GM18526 (cell line): ENCODE results near the gene TNFAIP2.

Source experiments
- POLR2A ChIP-seq: IDR thresholded peaks from 3 replicates; pipeline ENCODE4 v1.6.1; 2011; ENCODE audit not compliant: insufficient read length; ENCODE audit errors: extremely low read depth

The TNFAIP2 gene

DNA sequence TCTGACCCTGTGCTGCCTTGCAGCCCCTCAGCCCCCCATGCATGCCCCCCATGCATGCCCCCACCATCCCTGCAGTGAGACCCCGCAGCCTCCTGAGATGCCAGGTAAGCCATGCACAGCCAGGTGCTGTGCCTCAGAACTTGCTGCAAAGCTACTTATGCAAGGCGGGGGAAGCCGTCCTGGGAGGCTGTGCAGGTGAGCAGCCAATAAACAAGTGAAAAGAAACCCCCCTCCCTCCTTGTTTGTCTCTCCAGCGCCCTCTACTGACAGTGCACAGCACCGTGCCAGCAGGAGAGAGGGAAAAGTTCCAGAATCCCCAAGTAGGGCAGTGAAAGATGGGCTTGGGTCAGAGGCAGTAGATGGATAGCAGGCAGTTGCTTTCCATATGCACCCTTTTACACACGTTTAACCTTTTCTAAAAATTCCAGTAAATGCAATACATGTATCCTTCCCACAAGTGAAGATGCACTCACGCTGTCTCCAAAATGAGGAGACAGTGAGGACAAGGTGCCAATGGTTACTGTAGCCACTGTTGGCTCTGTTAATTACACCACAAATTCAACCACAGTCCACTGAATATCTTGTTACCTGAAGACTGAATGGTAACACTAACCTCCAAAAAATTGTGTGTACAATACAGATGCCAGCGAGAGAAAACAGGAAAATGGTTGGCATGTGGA lies 18.0 kb downstream of the TNFAIP2 start:
- TF ChIP-seq POLR2A = no peak

DNA sequence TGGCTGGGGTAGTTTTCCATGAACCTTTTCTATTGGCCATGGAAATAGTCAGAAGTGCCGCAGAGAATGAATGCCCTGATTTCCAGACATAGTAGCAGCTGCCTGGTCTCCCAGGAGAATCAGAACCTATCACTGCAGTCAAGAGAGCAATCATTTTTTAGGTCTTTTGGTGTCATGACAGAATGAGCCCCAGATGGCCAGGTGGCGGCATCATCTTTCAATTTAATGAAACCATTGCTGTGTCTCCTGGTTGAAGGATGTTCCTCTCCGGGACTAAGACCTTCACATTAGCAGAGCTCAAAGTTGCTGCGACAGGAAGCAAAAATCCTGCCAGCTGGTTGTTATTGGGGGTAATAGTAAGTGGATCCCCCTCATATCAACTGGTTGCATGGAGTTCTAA lies 18.8 kb downstream of the TNFAIP2 start:
- TF ChIP-seq POLR2A = no peak

DNA sequence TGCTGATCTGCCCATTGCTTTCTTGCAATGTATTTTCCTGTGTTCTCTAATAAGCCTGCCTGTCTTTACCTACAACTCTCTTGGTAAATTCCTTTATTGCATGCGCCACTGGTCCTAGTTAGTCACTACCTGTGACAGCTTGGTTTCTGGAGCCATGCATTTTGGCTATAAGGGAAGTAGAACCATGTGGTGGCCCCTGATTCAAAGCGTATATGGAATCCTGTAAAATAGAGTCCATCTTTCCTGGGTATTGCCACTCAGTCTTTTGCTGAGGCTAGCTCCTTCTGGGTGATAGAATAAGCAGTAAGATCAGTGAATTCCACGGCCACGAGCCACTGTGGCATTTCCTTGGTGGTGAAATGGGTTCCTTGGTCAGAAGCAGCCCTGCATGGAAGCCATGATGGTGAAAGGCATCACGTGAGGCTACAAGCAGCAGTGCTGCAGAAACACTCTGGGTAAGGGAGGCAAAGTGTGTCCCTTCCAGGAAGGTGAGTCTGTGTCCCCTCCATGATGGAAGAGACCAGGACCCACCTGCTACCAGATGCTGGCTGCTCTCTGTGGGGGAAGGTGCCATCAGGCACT lies 19.6 kb downstream of the TNFAIP2 start:
- no peak for TF ChIP-seq POLR2A

DNA sequence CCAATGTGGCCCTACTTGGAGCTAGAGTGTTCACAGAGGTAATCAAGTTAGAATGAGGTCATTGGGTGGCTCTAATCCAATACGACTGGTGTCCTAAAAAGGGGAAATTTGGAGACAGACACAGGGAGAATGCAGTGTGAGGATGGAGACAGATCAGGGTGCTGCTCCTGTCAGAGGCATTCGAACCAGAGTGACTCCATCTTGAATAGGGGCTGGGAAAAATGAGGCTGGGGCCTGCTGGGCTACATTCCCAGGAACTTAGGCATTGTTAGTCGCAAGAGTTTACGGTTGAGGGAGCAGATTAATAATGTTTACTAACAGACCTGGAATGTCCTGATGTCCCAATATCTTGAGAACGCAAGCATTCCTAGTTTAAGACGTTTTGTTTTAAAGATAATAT lies 20.2 kb downstream of the TNFAIP2 start:
- TF ChIP-seq POLR2A = no peak

DNA sequence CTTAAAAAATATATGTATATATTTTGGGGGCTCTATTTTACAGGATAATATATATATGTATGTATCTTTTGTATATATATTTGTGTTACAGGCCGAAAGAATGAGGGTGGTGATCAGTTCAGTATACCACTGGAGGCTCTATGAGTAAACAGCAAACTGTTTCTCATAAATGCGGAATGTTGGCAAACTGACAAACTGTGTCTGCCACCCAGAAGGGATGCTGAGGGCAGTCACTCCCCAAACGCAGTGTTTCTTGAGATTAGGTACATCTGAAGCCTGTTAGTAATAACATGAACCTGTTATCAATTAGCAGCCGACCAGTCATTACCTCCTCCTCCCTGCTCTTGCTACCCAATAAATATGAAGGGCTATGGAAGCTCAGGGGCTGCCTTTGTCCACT lies 20.8 kb downstream of the TNFAIP2 start:
- TF ChIP-seq POLR2A = no peak

DNA sequence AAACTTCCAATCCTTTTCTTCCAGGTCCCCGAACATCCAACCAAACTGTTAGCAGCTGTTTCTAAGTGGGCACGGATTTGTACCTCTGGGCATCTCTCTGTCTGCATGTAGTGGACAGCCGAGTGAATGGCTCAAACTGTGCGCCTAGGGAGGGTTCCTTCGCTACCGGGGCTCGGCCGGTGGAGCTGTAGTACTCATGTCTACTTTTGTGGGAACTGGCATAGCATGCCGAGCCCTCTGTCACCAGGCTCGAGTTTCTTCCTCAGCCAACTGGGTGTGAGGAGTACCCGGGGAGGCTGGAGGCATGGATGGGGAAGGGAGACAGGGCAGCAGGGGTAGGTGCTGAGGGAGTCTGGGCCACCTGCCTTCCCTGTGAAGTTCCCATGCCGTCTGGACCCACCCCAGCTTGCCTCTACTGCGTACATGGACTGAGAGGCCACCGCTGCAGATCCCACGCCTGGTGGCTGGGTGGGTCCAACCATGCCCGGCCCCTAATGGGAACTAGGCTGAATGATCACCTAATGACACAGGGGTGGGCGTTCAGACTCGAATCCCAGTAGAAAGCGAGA lies 23.0 kb downstream of the TNFAIP2 start:
- TF ChIP-seq POLR2A = no peak

DNA sequence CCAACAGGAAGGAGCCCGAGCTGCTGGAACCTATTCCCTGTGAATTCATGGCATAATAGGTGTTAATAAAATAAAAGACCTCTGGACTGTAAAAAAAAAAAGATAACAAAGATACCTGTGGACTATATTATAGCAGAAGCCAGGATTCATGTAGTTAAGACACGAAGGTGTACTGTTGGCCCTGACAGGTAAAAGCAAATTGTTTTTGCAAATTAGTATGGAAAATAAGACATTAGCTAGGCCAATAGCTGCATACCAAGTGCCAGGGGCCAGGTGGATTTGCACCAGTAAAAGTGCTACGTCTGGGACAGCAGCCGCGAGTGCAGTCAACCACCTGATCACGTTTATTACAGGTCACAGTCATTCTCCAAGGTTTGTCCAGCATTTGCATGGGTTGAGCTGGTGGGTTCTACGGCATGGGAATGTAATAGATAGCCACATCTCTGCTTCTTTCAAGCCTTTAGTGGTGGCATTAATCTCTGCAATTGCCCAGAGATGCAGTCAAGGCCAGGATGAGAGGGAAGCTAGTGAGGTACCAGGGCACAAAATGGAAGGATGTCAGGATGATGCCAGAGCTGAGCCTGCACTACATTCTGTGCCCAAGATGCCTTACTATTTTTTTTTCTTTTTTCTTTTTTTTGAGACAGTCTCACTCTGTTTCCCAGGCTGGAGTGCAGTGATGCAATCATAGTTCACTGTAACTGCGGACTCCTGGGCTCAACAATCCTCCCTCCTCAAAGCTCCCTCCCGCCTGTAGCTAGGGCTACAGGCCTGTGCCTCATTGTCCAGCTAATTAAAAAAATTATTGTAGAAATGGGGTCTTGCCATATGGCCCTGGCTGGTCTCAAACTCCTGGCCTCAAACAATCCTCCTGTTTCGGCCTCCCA lies 26.3 kb downstream of the TNFAIP2 start:
- no peak for TF ChIP-seq POLR2A

DNA sequence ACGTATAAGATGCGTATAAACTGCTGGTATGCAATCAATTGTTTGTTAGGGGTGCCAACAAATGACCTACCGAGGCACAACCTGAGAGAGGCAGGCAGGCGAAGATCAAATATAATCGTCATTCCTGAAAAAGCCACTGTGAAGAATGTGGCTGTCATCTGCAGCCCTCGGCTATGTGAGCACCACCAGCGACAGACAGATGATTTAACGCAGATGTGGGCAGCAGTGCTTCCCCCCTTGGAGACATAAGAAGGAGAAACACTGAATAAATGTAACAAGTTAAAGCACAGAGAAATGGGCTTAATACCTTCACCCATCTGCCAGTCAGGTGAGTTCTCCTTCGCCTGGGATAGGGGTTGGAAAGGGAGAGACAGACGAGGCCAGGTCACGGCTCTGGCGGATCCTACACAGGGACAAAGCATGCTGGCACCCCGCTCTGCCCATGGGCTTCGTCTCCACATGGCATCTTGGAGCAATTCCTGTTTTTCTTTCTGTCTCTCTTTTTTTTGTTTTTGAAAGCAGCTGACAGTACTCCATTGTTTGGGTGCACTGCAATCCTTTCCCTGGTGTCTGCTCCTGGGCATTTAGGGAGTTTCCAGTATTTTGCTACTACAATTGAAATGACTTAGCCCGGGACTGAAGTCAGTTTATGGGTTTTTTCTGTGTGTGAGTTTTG lies 28.1 kb downstream of the TNFAIP2 start:
- TF ChIP-seq POLR2A = no peak

DNA sequence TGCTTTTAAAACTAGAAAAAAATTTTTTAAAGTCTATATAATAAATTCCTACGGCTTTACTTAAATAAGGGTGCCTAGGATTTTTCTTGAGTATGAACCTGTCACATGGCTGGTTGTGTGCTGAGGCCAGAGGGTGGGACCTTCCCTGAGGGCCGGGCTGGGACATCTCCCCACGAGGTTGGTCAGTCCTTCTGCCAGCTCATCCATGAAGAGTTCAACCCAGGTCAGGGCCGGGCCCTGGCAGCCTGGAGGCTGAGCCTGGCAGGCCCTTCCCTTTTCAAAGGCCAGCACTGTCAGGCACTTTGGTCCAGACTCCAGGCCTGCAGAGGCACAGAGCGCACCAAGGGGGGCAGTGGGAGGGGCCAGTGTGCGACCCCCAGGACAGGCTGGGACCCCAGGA lies 31.7 kb downstream of the TNFAIP2 start:
- no peak for TF ChIP-seq POLR2A

DNA sequence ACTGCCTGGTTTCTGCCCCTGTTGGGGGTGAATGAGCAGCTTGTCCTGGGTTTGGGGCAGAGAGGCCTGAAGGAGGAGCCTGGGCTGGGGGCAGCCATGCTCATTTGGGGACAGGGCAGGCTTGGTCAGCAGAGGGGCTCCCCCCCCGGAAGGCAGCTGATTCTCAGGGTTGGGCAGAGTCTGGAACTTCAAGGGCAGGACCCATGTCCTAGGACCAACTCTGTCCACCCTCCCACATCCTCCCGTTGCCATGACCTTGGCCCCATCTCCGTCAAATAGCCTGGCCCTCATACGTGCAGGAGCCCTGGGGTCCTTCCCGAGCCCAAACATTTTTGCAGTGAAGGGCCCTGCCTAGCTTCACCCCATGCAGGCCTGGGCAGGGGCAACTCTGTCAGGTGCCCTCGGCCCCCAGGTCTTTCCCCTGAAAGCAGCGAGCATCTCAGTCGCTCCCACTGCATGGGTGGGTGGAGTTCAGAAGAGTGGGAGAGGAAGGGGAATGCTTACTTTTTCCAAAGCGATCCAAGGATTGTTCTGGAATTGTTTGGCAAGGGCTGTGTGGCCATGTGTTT lies 32.6 kb downstream of the TNFAIP2 start:
- no peak for TF ChIP-seq POLR2A

DNA sequence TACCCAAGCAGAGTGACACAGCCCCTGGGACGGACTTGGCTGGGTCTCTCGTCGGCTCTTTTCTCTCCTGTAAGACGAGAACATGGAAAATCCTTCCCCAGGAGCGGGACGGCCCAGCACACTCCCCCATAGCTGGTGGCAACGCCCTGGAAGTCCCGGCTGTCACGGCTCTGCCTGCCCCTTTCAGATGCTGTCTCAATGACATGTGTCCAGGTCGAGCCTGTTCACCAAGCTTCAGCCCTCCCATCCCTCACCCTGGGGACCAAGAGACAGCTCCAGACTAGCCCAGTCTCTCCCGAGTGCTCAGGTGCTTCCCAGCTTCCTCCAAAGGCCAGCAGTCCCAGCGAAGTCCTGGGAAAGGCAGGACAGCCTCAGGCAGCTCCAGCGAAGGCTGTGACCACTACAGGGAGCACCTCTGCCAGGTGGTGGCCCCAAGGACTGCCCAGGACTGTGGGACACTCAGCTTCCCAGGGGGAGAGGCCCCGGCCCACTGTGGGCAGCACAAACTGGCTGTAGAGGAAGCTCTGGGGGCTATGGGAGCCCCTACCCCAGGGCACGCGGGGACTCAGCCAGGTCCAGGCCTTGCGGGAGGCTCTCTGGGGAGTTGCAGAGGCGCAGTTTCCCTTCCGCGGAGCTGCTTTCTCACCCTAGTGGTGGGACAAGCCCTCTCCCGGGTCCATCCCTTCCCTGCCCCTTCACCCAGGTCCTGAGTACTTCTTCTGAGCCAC lies 33.6 kb downstream of the TNFAIP2 start:
- TF ChIP-seq POLR2A = no peak

DNA sequence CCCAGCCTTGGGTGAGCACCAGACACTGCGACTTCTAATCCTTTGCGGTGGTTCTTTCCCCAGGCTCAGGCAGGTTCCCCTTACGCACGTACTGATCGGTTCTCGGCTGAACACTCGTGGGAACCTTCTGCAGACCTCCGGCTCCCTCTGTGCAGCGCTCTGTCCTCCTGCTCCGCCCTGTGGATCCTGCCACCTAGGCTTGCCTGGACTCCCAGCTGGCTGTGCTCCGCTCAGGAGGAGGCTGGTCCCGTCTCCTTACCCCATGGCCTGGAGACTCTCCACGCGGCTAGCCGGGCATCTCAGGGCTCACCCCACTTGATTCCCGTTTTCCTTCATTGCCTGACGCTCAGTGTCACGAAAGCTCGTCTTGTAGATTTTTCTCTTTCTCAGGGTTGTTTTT lies 34.7 kb downstream of the TNFAIP2 start:
- TF ChIP-seq POLR2A = no peak

DNA sequence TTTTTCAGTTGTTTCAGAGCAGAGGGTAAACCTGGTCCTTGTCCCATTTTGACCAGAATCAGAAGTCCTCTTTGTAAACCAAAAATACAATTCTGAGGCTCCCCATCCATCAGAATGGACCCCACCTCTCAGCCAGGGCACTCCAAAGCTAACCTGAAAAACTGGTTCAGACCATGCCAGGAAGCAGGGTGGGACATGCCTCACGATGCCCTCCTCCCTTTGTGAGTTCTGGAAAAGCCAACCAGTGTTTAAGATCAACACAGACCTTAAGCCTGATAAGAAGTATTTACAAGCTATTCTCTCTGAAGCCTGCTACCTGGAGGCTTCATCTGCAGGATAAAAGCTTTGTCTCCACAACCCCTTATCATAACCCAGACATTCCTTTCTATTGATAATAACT lies 35.4 kb downstream of the TNFAIP2 start:
- TF ChIP-seq POLR2A = no peak

DNA sequence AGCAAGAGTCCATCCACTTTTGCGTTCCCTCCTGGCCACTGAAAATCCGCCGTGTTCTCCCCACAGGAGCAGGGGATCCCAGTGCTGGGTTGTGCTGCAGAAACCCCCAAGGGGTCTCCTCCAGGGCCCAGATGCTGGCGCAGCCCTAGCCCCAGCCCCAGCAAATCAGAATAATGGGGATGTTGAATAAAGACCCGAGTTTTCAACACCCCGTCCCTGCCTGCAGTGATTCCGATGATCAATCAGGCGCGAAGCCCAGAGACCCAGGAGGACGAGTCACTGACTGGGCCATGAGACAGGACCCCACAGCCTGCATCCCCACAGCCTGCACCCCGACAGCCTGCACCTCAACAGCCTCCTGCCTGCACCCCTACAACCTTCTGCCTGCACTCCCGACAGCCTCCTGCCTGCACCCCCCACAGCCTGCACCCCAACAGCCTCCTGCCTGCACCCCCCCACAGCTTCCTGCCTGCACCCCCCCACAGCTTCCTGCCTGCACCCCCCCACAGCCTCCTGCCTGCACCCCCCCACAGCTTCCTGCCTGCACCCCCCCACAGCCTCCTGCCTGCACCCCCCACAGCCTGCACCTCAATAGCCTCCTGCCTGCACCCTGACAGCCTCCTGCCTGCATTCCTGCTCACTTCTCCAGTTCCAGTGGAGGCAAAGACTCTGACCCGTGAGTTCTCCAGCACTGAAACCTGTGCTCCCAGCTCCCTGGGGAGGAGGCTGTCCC lies 37.2 kb downstream of the TNFAIP2 start:
- no peak for TF ChIP-seq POLR2A
